Fibroblast of villous mesenchyme (primary cell): Measurements from ENCODE around the gene HOXB13. TPM values are rescaled to one million over a fixed set of nuclear protein-coding genes. Genes with fewer than 3 reads are reported as not detected.

Experiments used
- DNase-seq: peaks from one replicate; pipeline ENCODE4 v3.0.0-alpha.2; 2010; ENCODE audit warnings: low read depth
- H3K4me3 ChIP-seq: 2 replicates; pipeline ENCODE4 v1.5.1; 2011; ENCODE audit warnings: low read depth, mild to moderate bottlenecking, low read length
- CTCF ChIP-seq: IDR thresholded peaks from 2 replicates; pipeline ENCODE4 v1.5.1; 2012; ENCODE audit warnings: low read depth, mild to moderate bottlenecking, low read length; ENCODE audit not compliant: insufficient read depth
- total RNA-seq: library from RNA; depleted of rRNA; stranded (reverse); fragments of >200 nt; gene quantifications from 2 replicates; pipeline ENCODE4 v1.2.3, GENCODE V29; 2012

HOXB13 gene
- total RNA-seq, 1 donor, result under 0.01 TPM

DNA sequence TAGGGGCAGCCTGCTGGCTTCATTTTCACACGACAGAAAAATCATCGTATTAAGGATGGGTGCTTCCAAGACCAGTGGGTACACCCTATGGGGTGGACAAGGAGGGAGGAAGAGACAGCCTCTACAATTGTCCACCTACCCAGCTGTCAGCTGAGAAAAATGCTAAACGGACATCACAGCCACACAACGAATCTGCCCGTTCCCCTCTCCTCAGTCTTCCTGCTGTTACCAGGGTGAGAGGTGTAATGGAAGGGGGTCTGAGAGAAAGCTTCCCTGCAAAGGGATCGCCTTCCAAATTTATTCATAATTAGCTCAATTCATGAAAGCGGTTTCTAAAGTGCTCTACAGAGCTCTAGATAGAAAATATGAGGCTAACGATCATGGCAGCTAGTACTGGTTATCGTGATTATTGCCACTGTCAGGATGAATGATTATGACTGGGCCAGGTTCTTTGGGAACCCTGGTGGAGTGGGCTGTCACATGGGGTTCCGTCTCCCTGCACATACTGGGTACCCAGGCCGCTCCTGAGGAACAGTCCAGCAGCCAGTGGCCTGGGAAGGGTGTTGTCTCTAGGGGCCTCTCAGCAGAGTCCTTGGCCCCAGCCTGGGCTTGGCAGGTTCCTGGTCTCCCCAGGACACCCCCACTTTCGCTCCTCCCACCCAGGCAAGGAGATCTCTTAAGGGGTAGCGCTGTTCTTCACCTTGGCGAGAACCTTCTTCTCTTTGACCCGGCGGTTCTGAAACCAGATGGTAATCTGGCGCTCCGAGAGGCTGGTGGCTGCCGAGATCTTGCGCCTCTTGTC, 2.2 kb downstream of the HOXB13 start:
- TF ChIP-seq CTCF, result no peak

DNA sequence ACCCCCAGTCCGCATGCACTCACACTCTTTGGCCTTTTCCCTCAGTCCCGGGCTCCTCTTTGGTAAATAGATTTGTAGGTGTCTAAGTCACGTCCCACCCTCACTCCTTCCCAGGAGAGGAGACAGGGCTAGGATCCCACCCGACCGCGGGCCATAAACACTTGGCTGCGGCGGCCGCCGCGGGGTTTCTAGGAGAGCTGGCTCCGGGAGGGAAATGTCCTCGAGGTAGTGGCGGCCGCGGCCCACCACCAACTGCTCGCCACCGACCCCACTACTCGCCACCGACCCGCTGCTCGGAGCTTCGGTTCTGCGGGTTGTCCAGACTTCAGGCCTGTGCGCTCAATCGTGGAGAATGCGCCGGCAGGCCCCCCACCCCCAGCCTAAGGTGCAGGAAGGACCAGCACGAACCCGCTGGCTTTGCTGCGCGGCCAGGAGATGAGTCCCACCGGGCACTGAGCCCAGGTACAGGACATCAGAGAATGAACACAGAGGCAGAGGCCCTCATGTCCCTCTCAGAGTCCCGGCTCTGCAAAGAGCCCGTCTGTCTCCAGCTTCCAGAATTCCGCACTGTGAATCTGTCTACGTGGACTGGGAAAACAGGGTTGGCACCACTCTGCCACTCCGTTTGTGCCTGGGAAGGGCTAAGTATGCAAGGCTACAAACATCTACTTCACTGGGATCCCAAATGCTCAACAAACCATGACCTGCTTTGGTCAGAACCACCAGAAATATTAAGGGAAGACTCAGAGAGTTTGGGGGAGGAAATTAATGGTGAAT, 3.1 kb downstream of the HOXB13 start:
- no peak for TF ChIP-seq CTCF
- no peak overlapping the region for H3K4me3 ChIP-seq

More for the DNA sequence above, 2.2 kb downstream of the HOXB13 start:
- no peak for DNase-seq
- H3K4me3 ChIP-seq, result no peak overlapping the region

GRCh38 chr17:48725004-48725287, 3.6 kb downstream of the HOXB13 start:
- TF ChIP-seq CTCF, result no peak
- DNase-seq, result no peak
- no peak overlapping the region for H3K4me3 ChIP-seq

More for the DNA sequence above, 3.1 kb downstream of the HOXB13 start:
- no peak for DNase-seq

DNA sequence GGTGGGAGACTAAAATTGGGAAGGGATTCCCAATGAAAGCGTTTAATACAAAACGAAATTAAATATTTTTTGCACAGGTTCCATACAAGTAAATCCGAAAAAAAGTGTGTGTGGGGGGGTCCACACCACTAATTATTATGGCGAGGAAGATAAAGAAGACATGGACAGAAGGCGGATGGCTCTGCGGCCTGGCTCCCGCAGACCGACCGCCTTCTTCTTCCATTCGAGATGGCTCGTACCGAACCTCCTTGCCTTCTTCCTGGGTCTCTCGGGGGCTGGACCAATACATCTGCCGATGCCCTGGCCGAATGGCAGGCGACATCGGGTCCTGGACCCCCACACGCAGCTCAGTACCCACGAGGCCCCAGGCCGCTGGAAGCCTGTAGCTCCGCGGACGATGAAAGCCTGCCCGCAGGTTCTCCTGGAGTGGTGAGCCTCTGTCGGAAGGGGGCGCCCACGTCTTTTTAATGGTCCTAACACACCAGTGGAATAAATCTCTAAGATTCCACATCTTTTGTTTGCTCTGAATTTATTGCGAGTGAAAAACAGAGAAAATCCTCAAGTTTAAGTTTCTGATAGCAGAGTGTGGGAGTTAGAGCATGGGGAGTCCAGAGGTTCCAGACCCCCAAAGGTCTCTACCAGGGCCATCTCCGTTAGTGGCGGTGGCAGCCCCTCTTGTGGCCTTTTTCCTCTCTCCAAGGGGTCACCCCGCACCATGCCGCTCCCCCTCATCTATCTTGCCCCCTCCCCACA, 4.1 kb downstream of the HOXB13 start:
- DNase-seq, result peak; percentile 85
- peak; percentile 82 for TF ChIP-seq CTCF
- no peak overlapping the region for H3K4me3 ChIP-seq

- TF ChIP-seq CTCF, result no peak
- DNase-seq, result peak; percentile 45
- peak overlapping the region; percentile 40 for H3K4me3 ChIP-seq
Observed at GRCh38 chr17:48723423-48724250, 4.9 kb downstream of the HOXB13 start.

- H3K4me3 ChIP-seq, result peak within 1 kb of the TSS; percentile 40
- no peak for TF ChIP-seq CTCF
- no peak for DNase-seq
Observed at GRCh38 chr17:48722915-48723422, 5.6 kb downstream of the HOXB13 start, which contains the start of gene PRAC2. Gene PRAC2, plus strand, starts transcription at chr17:48723185. Its CDS starts 1,226 bp downstream, at chr17:48724411.
